HCT116 (cell line): ENCODE results near the gene KRT38. TPM values are rescaled to one million over a fixed set of nuclear protein-coding genes. Genes with fewer than 3 reads are reported as not detected.

ENCODE experiments used
- ATAC-seq: fragments of 200-7000 bp; cut with Tn5 transposase; 2 replicates; pipeline ENCODE4 v1.9.1; 2020; ENCODE audit warnings: mild to moderate bottlenecking, moderate library complexity
- BruUV-seq: library from RNA; stranded (reverse); fragments of 400-500 nt; replicated peaks from 2 replicates; lab custom pipeline; 2021; lab: Mats Ljungman, UMichigan
- CTCF ChIA-PET: fragments of 300-600 bp; sonication (Branson Sonifier 250); formaldehyde crosslinking; loops from one replicate; lab custom pipeline; 2021; ENCODE audit warnings: antibody characterized with exemption; lab: Charles Lee
- POLR2A ChIA-PET: fragments of 300-600, 350-600 bp; sonication (Branson Sonifier 250); formaldehyde crosslinking; loops from one replicate; lab custom pipeline; 2021; ENCODE audit warnings: antibody characterized with exemption; lab: Charles Lee
- RAD21 ChIA-PET, 2 experiments: fragments of 300-600 bp; sonication (Branson Sonifier 250); formaldehyde crosslinking; loops; one replicate each; lab custom pipeline; 2023; ENCODE audit warnings: low total read pairs in 2 of 2; ENCODE audit not compliant: uncharacterized antibody in 2 of 2, unreplicated experiment in 2 of 2, low non-redundant PET in 1 of 2; lab: Charles Lee
- DNase-seq: peaks from one replicate; pipeline ENCODE4 v3.0.0-alpha.2; 2010; ENCODE audit warnings: low read depth, low spot score
- H2AFZ ChIP-seq: fragments of 200-600 bp; shearing (Covaris generic), sonication (generic); 2 replicates; pipeline ENCODE4 v1.6.1; 2017; ENCODE audit warnings: low read depth, mixed run types, mixed read lengths, antibody characterized with exemption, low read length; ENCODE audit not compliant: poor library complexity, severe bottlenecking
- H3K27ac ChIP-seq: 2 replicates; pipeline ENCODE4 v1.5.1; 2012; ENCODE audit warnings: low read depth, low read length
- H3K27me3 ChIP-seq: fragments of 200-600 bp; sonication (generic); 2 replicates; pipeline ENCODE4 v1.6.1; 2016; ENCODE audit warnings: mixed run types, low read length, mixed read lengths; ENCODE audit not compliant: insufficient read depth
- H3K36me3 ChIP-seq, 2 experiments: fragments of 200-500 bp in 1 of 2; fragments of 200-600 bp in 1 of 2; sonication (Bioruptor generic) in 1 of 2; sonication (generic) in 1 of 2; 2 replicates each; pipeline versions ENCODE4 v1.5.1 to v1.6.1; 2014 to 2016; ENCODE audit warnings: low read length in 2 of 2, inconsistent platforms in 1 of 2, mixed read lengths in 1 of 2, mixed run types in 1 of 2; ENCODE audit not compliant: insufficient read depth in 2 of 2, control insufficient read depth in 1 of 2
- H3K4me1 ChIP-seq, 2 experiments: fragments of 200-600 bp in 1 of 2; sonication (generic) in 1 of 2; 2 replicates each; pipeline versions ENCODE4 v1.5.1 to v1.6.1; 2012 to 2017; ENCODE audit warnings: low read length in 2 of 2, inconsistent platforms in 1 of 2, mild to moderate bottlenecking in 1 of 2, mixed read lengths in 1 of 2, mixed run types in 1 of 2, moderate library complexity in 1 of 2; ENCODE audit not compliant: insufficient read depth in 2 of 2, control insufficient read depth in 1 of 2
- H3K4me2 ChIP-seq: fragments of 200-600 bp; sonication (generic); 2 replicates; pipeline ENCODE4 v1.6.1; 2017; ENCODE audit warnings: mixed run types, low read length, mixed read lengths
- H3K4me3 ChIP-seq, 2 experiments: fragments of 200-600 bp in 1 of 2; sonication (generic) in 1 of 2; replicated peaks in 1 of 2; 2 replicates each; pipeline ENCODE4 v1.5.1; 2011 to 2016; ENCODE audit warnings: low read length in 2 of 2, control low read depth in 1 of 2, low read depth in 1 of 2, mild to moderate bottlenecking in 1 of 2, mixed read lengths in 1 of 2, mixed run types in 1 of 2
- H3K79me2 ChIP-seq: fragments of 200-600 bp; sonication (generic); 2 replicates; pipeline ENCODE4 v1.6.1; 2017; ENCODE audit warnings: mild to moderate bottlenecking, mixed run types, low read length, moderate library complexity, mixed read lengths; ENCODE audit not compliant: insufficient read depth
- H3K9ac ChIP-seq: fragments of 200-600 bp; sonication (generic); 2 replicates; pipeline ENCODE4 v1.6.1; 2016; ENCODE audit warnings: low read length, mixed read lengths
- H3K9me2 ChIP-seq: fragments of 200-600 bp; sonication (generic), shearing (Covaris generic); 2 replicates; pipeline ENCODE4 v1.6.1; 2017; ENCODE audit warnings: mixed run types, mild to moderate bottlenecking, moderate library complexity; ENCODE audit not compliant: insufficient read depth
- H3K9me3 ChIP-seq, 2 experiments: fragments of 200-500 bp in 1 of 2; fragments of 200-600 bp in 1 of 2; sonication (Bioruptor generic) in 1 of 2; sonication (generic) in 1 of 2; 2 replicates each; pipeline ENCODE4 v1.6.1; 2014 to 2017; ENCODE audit warnings: low read length in 2 of 2, mixed read lengths in 2 of 2, inconsistent platforms in 1 of 2, low read depth in 1 of 2, mild to moderate bottlenecking in 1 of 2, mixed run types in 1 of 2, moderate library complexity in 1 of 2; ENCODE audit not compliant: control insufficient read depth in 1 of 2, insufficient read depth in 1 of 2
- H4K20me1 ChIP-seq: fragments of 200-600 bp; sonication (generic), shearing (Covaris generic); 2 replicates; pipeline ENCODE4 v1.6.1; 2017; ENCODE audit warnings: mixed run types, mild to moderate bottlenecking, moderate library complexity; ENCODE audit not compliant: insufficient read depth
- CEBPB ChIP-seq: IDR thresholded peaks from 2 replicates; pipeline ENCODE4 v1.6.1; 2012; ENCODE audit warnings: low read depth
- CTCF ChIP-seq, 3 experiments: fragments of 200-600 bp in 1 of 3; sonication (generic) in 1 of 3; IDR thresholded peaks in 2 of 3; conservative IDR thresholded peaks in 1 of 3; 2 replicates each; pipeline ENCODE4 v1.5.1; 2012 to 2017; ENCODE audit warnings: low read depth in 2 of 3, low read length in 2 of 3, antibody characterized with exemption in 1 of 3, borderline replicate concordance in 1 of 3, control low read depth in 1 of 3, mild to moderate bottlenecking in 1 of 3, mixed read lengths in 1 of 3, mixed run types in 1 of 3, moderate library complexity in 1 of 3; ENCODE audit not compliant: insufficient read depth in 1 of 3
- EGR1 ChIP-seq: IDR thresholded peaks from 2 replicates; pipeline ENCODE4 v1.6.1; 2012; ENCODE audit warnings: low read depth
- ELF1 ChIP-seq: IDR thresholded peaks from 2 replicates; pipeline ENCODE4 v1.6.1; 2012; ENCODE audit warnings: low read depth, borderline replicate concordance
- FOSL1 ChIP-seq: IDR thresholded peaks from 2 replicates; pipeline ENCODE4 v1.6.1; 2012; ENCODE audit warnings: low read depth
- POLR2AphosphoS5 ChIP-seq: IDR thresholded peaks from 2 replicates; pipeline ENCODE4 v1.6.1; 2011; ENCODE audit warnings: mild to moderate bottlenecking, low read depth, low read length, moderate library complexity
- RAD21 ChIP-seq: IDR thresholded peaks from 2 replicates; pipeline ENCODE4 v1.6.1; 2012; ENCODE audit warnings: low read depth, mild to moderate bottlenecking
- SIN3A ChIP-seq: IDR thresholded peaks from 2 replicates; pipeline ENCODE4 v1.6.1; 2012; ENCODE audit warnings: low read depth
- SP1 ChIP-seq: IDR thresholded peaks from 2 replicates; pipeline ENCODE4 v1.6.1; 2012; ENCODE audit warnings: low read depth
- ZFX ChIP-seq: fragments of 450-650 bp; IDR thresholded peaks from 2 replicates; pipeline ENCODE4 v1.6.1; 2017
- ZNF274 ChIP-seq: fragments of 200-500 bp; sonication (Bioruptor generic); IDR thresholded peaks from 2 replicates; pipeline ENCODE4 v1.6.1; 2014; ENCODE audit warnings: mild to moderate bottlenecking, low read depth, low read length, inconsistent platforms
- intact Hi-C: fragments of 100-400 bp; cut with micrococcal nuclease; formaldehyde crosslinking; loops from 2 replicates; pipeline ENCODE4 v1.10.0; 2022
- total RNA-seq: library from RNA; stranded (reverse); gene quantifications from one replicate; pipeline ENCODE4 v1.2.1, GENCODE V29; 2021; ENCODE audit not compliant: unreplicated experiment
- TF ChIP-seq, protein P1 (sequence below): IDR thresholded peaks from 2 replicates; pipeline ENCODE4 v1.6.1; 2011; ENCODE audit warnings: mild to moderate bottlenecking, low read length, moderate library complexity; ENCODE audit not compliant: insufficient replicate concordance; ENCODE audit errors: extremely low read depth
- TF ChIP-seq, protein P2 (sequence below): IDR thresholded peaks from 2 replicates; pipeline ENCODE4 v1.6.1; 2012

Gene KRT38
- total RNA-seq, 1 experiment from 2014 or later, result not detected

- Histone ChIP-seq H3K4me1 (no peaks in the 10 kb centered on the region), H3K9ac (no peak overlapping the region), H4K20me1 (no peaks in the 10 kb centered on the region), H3K4me3 (no peak overlapping the region), H3K27ac (no peak overlapping the region), H3K27me3 (no peaks in the 10 kb centered on the region), H2AFZ (no peak overlapping the region), H3K9me2 (no peaks in the 10 kb centered on the region), H3K36me3 (no peaks in the 10 kb centered on the region), H3K79me2 (no peaks in the 10 kb centered on the region), H3K4me2 (no peak overlapping the region), H3K9me3 (no peaks in the 10 kb centered on the region)
- intact Hi-C loops, result no loop called here
- no peak for TF ChIP-seq FOSL1
- TF ChIP-seq ZNF274, result no peak
- TF ChIP-seq, protein P1, sequence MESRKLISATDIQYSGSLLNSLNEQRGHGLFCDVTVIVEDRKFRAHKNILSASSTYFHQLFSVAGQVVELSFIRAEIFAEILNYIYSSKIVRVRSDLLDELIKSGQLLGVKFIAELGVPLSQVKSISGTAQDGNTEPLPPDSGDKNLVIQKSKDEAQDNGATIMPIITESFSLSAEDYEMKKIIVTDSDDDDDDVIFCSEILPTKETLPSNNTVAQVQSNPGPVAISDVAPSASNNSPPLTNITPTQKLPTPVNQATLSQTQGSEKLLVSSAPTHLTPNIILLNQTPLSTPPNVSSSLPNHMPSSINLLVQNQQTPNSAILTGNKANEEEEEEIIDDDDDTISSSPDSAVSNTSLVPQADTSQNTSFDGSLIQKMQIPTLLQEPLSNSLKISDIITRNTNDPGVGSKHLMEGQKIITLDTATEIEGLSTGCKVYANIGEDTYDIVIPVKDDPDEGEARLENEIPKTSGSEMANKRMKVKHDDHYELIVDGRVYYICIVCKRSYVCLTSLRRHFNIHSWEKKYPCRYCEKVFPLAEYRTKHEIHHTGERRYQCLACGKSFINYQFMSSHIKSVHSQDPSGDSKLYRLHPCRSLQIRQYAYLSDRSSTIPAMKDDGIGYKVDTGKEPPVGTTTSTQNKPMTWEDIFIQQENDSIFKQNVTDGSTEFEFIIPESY, result no peak
- TF ChIP-seq EGR1, result no peak
- TF ChIP-seq POLR2AphosphoS5, result no peak
- TF ChIP-seq CEBPB, result no peak
- no peak for TF ChIP-seq CTCF (IDR thresholded peaks at IDR 0.05 in 2 of 3, conservative IDR thresholded peaks at IDR 0.05 in 1 of 3; ENCODE audit: borderline replicate concordance in 1 of 3, insufficient read depth in 1 of 3, low read depth in 2 of 3, low read length in 2 of 3)
- no peak for TF ChIP-seq RAD21
- TF ChIP-seq, protein P2, sequence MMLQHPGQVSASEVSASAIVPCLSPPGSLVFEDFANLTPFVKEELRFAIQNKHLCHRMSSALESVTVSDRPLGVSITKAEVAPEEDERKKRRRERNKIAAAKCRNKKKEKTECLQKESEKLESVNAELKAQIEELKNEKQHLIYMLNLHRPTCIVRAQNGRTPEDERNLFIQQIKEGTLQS, result no peak
- TF ChIP-seq ZFX, result no peak
- no peak for TF ChIP-seq SIN3A
- TF ChIP-seq SP1, result no peak
- TF ChIP-seq ELF1, result no peak
- ChIA-PET CTCF (interaction anchor here (1.0 kb wide), 1 partner anchor 22 kb away, joined by 4 read pairs; no protein-coding TSS in a partner anchor), RAD21 (no interaction called here), POLR2A (no interaction called here)
- no peak for ATAC-seq
- DNase-seq, result no peak
- BruUV-seq, result no TSS peak
These were observed 1.4 kb downstream of the KRT38 start for GRCh38 chr17:41439375-41439774.
